BE2C (cell line): ENCODE measurements around the gene ATP2A1. TPM values are rescaled to one million over a fixed set of nuclear protein-coding genes. Genes with fewer than 3 reads are reported as not detected.
A peak's percentile ranks its signal among the peaks of the same experiment; 100 is the strongest.

Experiments
- DNase-seq: peaks from one replicate; pipeline ENCODE4 v3.0.0-alpha.2; 2020
- H3K27me3 ChIP-seq: fragments of 250-450 bp; sonication (Bioruptor Pico); 2 replicates; pipeline ENCODE4 v1.5.1; 2020; ENCODE audit warnings: mild to moderate bottlenecking
- H3K36me3 ChIP-seq: fragments of 250-450 bp; sonication (Bioruptor Pico); 2 replicates; pipeline ENCODE4 v1.5.1; 2020; ENCODE audit warnings: mild to moderate bottlenecking
- H3K4me1 ChIP-seq: fragments of 250-450 bp; sonication (Bioruptor Pico); 2 replicates; pipeline ENCODE4 v1.5.1; 2020
- H3K4me3 ChIP-seq: 2 replicates; pipeline ENCODE4 v1.5.1; 2011; ENCODE audit warnings: low read depth, low read length
- H3K9me3 ChIP-seq: fragments of 250-450 bp; sonication (Bioruptor Pico); 2 replicates; pipeline ENCODE4 v1.5.1; 2020
- CTCF ChIP-seq: IDR thresholded peaks from 2 replicates; pipeline ENCODE4 v1.5.1; 2012; ENCODE audit warnings: mild to moderate bottlenecking, low read depth, low read length
- polyA plus RNA-seq: library from polyadenylated mRNA; unstranded; fragments of >200 nt; gene quantifications from one replicate; pipeline ENCODE4 v1.2.1, GENCODE V29; 2012; ENCODE audit warnings: low read depth, missing spikeins; ENCODE audit not compliant: insufficient read length, insufficient read depth

Gene ATP2A1
- 2.7 TPM for polyA plus RNA-seq

DNA sequence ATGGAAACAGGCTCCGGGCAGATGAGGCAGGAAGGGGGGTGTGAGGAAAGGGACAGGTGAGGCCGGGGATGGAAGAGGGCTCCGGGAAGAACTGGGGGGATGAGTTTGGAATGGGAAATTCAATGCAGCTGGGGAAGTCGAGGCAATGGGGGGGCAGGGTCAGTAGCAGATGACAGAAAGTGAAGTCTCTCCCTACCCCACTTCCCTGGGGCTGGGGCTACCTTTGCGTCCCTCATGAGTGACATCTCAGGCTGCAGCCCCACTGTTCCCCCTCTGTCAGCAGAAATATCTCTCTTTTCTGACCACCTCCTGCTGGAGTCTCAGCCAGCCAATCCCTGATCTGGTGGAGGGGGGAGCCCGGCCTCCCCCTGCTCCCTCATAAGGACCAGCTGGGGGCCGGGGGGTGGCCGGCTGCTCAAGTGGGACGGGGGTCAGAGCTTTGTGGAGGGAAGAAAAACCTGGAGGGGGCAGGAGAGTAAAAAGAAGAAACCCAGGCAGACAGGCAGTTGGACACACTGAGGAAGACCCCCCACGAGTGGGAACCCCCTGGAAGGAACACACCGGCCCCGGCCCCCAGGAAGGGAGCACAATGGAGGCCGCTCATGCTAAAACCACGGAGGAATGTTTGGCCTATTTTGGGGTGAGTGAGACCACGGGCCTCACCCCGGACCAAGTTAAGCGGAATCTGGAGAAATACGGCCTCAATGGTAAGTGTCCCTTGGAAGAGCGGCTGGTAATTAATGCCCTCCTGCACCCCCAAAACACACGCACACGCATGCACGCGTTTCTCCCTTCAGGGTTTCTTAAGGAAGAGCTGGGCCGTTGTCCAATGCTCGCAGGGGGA lies at the start of gene ATP2A1:
TSS of gene ATP2A1 (plus strand) at position 406 of the 844 bp plus-strand sequence. CDS start at position 590, 184 bp downstream.
- TF ChIP-seq CTCF: no peak
- peaks cover 9% of the 10 kb centered on the region for H3K36me3 ChIP-seq
- DNase-seq: no peak
- peaks cover 4% of the 10 kb centered on the region for H3K9me3 ChIP-seq
- no peaks in the 10 kb centered on the region for H3K27me3 ChIP-seq
- no peaks in the 10 kb centered on the region for H3K4me1 ChIP-seq
- H3K4me3 ChIP-seq: peak within 1 kb of the TSS; percentile 60

DNA sequence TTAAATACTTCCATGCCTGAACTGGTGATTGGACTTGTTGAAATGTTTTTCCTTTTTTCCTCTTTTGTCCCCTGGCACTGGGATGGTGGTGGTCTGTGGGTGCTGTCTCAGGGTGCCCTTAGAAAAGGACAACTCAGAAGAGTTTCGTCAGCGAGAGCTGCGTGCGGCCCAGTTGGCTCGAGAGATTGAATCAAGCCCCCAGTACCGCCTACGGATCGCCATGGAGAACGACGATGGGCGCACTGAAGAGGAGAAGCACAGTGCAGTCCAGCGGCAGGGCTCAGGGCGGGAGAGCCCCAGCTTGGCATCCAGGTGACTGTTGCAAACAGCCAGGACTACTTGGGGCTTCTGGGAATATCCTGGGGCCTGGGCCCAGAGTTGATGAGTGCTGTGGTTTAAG lies 48.5 kb upstream of the ATP2A1 start:
- H3K9me3 ChIP-seq: no peaks in the 10 kb centered on the region
- no peak overlapping the region for H3K4me3 ChIP-seq
- TF ChIP-seq CTCF: no peak
- no peaks in the 10 kb centered on the region for H3K27me3 ChIP-seq
- H3K4me1 ChIP-seq: no peaks in the 10 kb centered on the region
- DNase-seq: no peak
- peaks cover 95% of the 10 kb centered on the region for H3K36me3 ChIP-seq

GRCh38 chr16:28830531-28830930 lies 47.8 kb upstream of the ATP2A1 start:
- no peaks in the 10 kb centered on the region for H3K27me3 ChIP-seq
- no peak overlapping the region for H3K4me3 ChIP-seq
- H3K9me3 ChIP-seq: no peaks in the 10 kb centered on the region
- H3K36me3 ChIP-seq: peaks cover 97% of the 10 kb centered on the region
- no peaks in the 10 kb centered on the region for H3K4me1 ChIP-seq
- TF ChIP-seq CTCF: no peak
- DNase-seq: no peak

- no peak overlapping the region for H3K4me3 ChIP-seq
- DNase-seq: no peak
- H3K27me3 ChIP-seq: no peaks in the 10 kb centered on the region
- TF ChIP-seq CTCF: no peak
- H3K4me1 ChIP-seq: no peaks in the 10 kb centered on the region
- H3K9me3 ChIP-seq: no peaks in the 10 kb centered on the region
- peaks cover 83% of the 10 kb centered on the region for H3K36me3 ChIP-seq
These were observed 43.9 kb upstream of the ATP2A1 start for GRCh38 chr16:28834349-28834748.

GRCh38 chr16:28834873-28835863 lies 43.1 kb upstream of the ATP2A1 start:
- peaks cover 74% of the 10 kb centered on the region for H3K36me3 ChIP-seq
- no peaks in the 10 kb centered on the region for H3K9me3 ChIP-seq
- DNase-seq: no peak
- H3K27me3 ChIP-seq: no peaks in the 10 kb centered on the region
- no peak for TF ChIP-seq CTCF
- no peak overlapping the region for H3K4me3 ChIP-seq
- no peaks in the 10 kb centered on the region for H3K4me1 ChIP-seq
